Mammary epithelial cell (primary cell): Measurements from ENCODE around the gene BTBD1.

Experiments
- CTCF ChIP-seq, 2 donors: IDR thresholded peaks in 1 of 2; conservative IDR thresholded peaks in 1 of 2; 2 replicates each; pipeline ENCODE4 v1.5.1; 2011 to 2012; ENCODE audit warnings: inconsistent platforms in 2 of 2, low read length in 2 of 2, mild to moderate bottlenecking in 2 of 2, control low read depth in 1 of 2, low read depth in 1 of 2; ENCODE audit not compliant: insufficient read depth in 1 of 2; ENCODE audit errors: extremely low read depth in 1 of 2
- EZH2 ChIP-seq: IDR thresholded peaks from 2 replicates; pipeline ENCODE4 v1.6.1; 2012; ENCODE audit warnings: low read length, inconsistent platforms, borderline replicate concordance

- no peak for TF ChIP-seq CTCF (conservative IDR thresholded peaks at IDR 0.05 in 1 of 2, IDR thresholded peaks at IDR 0.05 in 1 of 2; ENCODE audit: extremely low read depth in 1 of 2, insufficient read depth in 1 of 2, low read depth in 1 of 2, low read length in 2 of 2)
- no peak for TF ChIP-seq EZH2
These were observed 10.6 kb upstream of the BTBD1 start for GRCh38 chr15:83077491-83078230.
